Stimulated activated CD4-positive, alpha-beta T cell treated with anti-CD3 and anti-CD28 coated beads, TNF-alpha, amount 100 ng/mL, for 24 hours (primary cell): ENCODE results near the gene CYP4B1.
"Not testable (repeated sequence)": the region's sequence is repeated elsewhere in the genome, so short reads cannot be mapped to it uniquely, and the experiment has no call there.

ENCODE experiments used
- DNase-seq, 3 experiments: peaks; one replicate each; pipeline ENCODE4 v3.0.0-alpha.2; 2020; ENCODE audit warnings: low read depth in 3 of 3

The CYP4B1 gene

DNA sequence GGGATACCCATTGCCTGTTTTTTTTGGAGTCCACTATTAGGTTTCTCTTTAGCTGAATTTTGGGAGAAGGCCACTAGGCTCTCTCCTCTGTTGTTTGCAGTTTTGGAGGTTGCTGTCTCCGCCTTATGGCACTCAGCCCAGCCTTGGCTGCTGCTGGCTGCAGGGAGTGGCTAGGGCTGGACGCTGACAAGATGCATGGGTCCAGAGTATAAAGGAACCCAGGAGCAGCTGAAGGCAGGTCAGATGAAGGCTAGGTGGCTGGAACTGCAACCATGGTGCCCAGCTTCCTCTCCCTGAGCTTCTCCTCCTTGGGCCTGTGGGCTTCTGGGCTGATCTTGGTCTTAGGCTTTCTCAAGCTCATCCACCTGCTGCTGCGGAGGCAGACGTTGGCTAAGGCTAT lies at the start of gene CYP4B1:
Gene CYP4B1, plus strand, starts transcription at position 237 of the 400 bp plus-strand sequence. Its CDS starts 36 bp downstream, at position 273.
- DNase-seq = no peak

DNA sequence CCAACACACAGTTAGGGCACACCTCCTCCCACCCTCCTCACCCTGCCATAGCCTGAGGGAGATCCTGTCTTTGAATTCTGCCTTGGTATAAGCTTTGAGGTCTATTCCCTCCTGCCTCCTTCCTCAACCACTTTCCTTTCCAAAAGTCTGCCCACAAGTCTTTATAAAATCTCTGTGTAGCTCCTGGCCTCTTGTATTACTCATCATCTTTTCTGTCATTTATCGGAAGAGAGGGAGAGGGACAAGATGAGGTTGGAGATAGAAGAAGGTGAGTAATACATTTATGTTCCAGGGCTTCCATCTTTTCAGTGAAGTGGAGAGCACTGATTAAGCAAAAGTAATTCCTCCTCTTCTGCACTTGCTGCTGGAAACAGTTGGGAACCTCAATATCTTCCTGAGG lies 49.4 kb upstream of the CYP4B1 start:
- no peak for DNase-seq

DNA sequence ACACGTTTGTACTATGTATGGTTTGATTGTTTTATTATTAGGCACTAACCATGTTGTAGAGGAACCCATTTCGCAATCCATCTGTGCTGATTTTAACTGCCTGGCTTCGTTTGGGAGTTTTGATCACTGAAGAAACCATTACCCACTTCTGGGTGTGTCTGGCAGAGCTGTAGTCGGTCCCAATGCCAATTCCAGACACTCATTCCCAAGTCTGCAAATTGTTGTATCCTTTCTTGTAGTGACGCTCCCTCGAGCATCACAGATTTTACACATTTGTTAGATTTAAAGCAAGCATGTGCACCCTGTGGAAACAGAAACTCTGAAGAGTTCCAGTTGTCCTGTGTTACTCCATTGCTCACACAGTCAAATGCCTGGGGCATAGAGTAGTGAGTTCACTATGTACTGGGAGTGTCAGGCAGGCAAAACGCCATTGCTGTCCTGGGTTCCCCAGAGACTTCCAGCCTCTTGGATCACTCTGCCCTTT lies 48.9 kb upstream of the CYP4B1 start:
- no peak for DNase-seq

DNA sequence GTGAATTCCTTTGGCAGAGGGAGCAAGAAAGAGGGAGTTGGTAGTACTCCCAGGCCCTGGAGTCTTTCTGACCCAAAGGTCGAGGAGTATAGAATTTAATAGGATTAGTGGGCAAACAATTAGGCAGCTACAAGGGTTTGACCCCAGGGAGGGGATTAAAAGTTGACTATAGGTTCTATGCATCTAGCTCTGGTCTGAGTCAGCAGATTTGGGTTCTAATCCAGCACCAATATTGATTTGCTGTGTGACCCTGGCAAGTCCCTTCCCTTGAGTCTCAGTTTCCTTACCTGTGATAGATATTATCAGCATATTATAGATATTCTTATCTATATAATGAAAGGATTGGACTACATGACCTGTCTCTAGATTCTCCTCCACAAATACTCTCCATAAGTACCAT lies 44.9 kb upstream of the CYP4B1 start:
- DNase-seq = no peak

DNA sequence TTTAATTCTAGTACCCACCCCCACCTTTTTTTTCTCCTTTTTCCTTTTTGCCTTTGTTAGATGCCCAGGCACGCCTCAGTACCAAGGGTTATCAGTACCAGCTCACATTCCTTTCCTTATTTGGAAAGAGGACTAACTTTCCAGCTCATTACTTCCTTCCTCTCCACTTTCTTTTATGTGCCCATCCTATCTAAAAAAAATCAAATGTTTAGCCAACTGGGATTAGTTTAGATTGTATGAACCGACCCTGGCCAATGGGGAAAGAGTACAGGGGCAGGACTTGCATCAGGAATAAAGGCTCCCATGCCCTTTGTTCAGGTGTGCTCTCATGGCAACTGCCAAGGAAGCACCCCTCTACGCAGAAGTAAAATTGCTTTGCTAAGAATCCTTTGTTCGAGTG lies 44.1 kb upstream of the CYP4B1 start:
- DNase-seq = not testable (repeated sequence)

DNA sequence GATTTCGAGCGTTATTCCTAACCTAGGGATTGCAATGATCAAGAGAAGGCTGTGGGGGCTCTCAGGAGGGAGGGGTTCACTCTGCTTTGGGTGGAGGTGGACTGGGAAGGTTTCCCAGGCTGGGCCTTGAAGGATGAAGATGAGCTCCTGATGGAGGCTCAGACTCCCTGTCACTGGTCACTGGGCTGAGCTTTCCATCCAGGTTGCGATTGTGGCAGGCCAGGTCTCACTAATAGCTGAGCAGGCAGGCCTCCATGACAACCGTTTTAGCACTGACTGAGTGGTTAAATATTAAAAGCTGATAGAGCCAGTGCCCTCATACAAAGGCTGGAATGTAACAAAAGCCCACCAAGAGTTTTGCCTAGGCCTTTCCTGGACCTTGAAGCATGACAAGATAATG lies 43.7 kb upstream of the CYP4B1 start:
- no peak for DNase-seq

DNA sequence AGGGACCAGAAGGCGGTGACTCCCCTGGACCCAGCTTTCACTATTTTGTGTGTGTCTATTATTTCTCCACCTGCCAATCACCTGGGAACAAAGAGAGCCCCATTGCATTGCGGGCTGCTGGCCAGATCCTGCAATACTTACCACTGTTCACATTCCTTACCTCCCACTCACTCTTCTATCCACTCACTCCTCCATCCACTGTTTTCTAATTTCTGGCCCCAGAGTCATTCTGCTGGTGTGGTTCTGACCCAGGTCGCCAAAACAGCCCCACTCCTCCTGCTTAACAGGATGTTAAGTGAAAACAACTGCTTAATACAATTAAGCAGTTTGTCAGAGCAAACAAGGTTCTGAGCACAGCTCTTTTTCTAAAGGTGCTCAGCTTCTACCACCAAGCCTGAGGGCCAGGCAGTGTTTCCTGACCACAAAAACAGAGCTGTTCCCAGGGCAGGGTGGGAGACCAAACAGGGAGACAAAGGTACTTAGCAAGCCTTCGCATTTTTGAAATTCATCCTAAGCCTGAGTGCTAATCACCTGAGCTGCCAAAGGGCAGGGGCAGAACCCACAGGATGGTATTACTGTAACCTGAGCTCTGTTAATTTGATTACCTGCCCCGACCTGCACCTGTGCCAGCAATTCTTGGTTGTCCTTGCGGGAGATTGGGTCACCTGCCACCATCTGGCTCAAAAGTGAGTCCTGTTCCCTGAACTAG lies 41.4 kb upstream of the CYP4B1 start:
- DNase-seq = no peak

DNA sequence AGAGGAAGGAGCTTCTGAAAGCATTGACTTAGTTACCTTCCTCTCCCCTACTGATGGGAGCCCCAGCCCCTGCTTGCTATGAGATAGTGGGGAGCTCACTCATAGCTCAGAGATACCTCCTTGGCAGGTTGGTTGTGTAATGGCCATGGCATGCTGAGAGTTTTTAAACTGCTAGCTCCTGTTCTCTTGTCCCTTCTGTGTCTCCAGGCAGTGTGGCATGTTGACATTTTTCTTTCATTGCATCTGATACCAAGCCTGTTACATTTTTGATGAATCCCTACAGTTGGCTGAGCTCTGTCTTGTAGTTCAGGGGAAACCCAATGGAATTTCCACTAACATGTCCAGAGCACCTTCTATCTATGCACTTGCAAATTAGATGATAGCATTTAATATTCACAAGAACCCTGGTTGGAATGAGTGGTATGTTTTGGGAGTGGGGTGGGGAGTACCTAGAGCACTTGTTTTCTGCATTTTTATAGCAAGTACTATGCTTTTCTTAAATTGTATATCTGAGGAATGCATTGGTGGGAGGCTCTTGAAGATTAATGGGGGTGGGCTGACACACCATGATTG lies 40.8 kb upstream of the CYP4B1 start:
- DNase-seq = no peak

DNA sequence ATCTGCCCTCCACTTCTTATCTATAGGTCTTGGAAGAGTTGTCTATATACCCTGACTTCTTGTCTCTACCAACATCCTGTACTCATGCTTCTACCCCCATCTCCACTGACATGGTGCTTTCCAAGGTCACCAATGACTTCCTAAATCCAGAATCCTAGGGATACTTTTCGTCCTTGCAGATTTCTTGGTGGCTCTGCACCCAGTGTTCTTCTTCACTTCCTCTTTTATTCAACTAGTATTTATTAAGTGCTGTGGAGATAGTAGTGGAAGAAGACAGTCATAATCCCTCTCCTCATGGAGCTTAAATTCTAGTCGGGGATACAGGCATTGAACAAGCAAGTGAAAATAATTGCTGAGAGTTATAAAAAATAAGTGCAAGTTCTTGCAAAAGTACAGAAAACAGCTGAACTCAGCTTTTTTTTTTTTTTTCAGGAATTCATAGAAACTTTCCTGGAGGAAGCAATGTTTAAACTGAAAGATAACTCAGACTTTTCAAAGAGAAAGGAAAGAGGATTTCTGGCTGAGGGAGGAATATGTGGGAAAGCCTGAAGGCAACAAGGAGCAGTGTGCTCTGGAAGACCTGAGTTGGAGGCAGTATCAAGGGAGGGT lies 38.2 kb upstream of the CYP4B1 start:
- no peak for DNase-seq

DNA sequence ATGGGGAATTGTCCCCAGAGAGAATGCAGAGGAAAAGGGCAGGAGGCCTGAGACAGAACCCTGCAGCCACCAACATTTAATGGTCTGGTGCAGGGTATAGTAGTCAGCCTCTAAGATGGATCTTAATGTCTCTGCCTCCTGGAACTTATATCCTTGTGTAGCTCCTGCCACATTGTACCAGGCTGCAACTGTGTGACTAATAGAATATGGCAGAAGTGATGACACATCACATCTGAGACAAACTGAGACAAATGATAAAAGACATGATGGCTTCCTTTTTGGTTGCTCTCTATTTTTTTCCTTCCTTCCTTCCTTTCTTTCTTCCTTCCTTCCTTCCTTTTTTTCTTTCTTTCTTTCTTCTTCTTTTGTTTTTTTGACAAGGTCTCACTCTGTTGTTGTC lies 37.1 kb upstream of the CYP4B1 start:
- no peak for DNase-seq

DNA sequence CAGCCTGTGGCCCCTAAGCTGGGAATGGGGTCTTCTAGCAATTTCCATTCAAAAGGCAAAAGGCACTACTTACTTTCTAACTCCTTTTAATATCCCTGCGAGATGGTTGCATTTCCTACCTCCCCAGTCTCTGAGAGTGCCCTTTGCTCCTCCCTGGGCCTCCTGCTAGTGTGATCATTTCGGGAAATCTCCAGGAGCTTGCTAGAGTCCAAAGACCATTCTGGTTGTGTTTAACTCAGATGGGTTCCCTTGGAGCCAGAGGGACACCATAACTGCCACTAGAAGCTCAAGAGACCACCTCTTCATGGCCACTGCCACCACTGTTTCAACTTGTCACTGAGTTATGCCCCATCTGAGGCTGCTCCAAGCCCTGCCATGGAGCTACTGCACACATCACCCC lies 34.4 kb upstream of the CYP4B1 start:
- no peak for DNase-seq

DNA sequence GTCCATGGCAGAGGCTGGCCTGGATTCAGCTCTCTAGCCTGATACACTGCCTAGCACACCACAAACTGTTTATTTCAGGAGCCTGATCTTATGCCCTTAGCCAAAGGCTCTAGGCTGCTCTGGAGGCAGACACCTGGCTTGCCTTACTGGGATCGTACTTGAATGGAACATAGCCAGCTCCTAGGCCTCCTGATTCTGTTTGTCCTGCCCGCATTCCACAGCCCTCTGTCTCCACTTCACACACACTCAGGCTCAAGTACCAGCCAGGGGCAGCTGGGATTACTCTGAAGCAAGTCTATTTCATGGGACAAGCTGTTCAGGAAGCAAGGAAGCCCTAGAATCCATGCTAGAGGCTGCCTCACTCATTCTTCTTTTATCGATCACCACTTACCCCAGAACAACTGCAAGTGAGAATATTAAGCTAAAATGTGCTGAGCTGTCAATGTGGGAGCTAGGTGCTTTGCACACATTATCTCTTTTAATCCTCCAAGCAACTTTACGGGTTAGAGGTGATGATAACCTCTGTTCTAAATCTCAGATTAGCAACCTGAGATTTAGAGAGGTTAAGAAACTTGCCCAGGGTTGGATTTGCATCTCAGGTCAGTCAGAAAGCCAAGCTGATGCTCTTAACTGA lies 31.1 kb upstream of the CYP4B1 start:
- DNase-seq = no peak

DNA sequence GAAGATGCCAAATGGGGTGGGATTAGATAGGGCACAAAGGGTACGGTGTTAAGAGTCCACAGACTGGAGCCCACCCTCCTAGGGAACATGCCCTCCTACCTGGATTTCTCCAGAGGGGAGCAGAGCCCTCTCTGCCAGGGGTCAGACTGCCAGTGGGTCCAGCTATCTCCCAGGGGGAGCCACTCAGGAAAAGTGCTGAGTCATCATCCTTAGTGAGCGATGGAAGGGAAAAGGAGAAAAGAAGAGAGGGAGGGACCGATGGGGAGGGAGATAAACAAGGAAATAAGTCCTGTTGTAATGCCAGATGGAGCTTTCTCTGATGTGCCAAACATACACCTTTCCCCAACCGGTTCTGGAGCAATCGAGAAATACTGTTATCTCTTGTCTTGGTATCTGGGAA lies 30.4 kb upstream of the CYP4B1 start:
- DNase-seq = no peak

DNA sequence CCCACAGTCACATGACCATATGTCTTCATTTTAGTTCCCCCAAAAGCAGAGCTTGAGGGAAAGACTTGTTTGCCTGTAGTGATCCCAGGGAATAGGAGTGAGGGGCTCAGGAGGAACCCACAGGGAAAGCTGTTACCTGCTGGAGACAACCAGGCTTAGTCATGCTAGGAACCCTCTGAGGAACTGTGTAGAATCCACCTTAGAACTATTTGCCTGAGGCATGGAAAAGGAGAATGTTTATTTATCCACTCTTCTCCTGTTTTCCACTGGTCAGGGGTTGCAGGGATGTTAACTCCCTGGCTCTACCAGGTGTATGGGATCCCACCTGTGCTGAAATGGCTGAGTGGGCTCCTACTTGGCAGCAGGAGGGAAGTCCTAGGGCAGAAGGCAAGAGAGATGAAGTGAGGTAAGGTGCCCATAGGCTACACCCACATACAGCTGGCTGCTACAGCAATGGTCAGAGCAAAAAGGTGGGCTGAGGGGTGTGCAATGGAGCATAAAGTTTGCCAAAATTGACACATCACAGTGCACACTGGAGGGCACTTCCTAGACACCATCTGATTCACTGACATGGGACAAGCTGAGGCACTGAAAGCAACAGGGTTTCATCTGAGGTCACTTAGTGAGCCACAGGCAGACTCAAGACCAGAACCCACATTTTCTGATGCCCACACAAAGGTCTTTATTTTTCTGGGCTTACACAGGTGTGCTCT lies 29.7 kb upstream of the CYP4B1 start:
- no peak for DNase-seq

DNA sequence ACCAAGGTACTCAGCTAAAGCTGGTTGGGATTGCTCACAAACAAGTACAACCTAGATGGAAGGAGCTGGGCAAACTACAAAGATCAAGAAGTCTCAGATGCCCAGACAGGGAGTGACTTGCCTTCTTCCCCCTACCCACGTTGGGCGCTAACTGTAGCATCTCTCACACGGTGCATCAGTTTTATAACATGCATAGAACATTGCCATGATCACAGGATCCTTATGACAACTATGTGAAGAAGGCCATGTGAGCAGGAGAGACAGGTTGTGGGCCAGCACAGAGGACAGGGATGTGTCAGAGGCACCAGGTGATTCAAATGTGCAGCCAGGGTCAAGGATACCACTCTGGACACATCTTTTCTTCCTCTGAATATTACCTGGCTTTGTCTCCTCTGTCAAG lies 28.3 kb upstream of the CYP4B1 start:
- DNase-seq = no peak

DNA sequence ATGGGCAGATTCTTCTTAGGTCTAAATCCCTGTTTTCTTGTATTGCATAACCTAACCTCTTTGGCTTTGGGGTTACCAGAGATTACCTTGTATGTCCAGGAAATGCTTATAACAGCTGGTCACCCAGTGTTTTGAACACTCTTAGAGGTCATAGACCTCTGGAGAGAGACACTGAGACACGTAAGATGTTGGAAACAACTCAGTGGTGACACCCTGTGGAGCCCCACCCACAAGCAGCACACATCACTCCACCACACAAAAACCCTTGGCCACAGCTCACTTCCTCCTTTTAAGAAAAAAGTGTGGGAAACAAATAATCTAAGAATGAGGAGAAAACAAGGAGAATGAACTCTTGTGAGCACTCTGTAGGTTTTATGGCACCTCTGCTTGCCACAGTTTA lies 26.3 kb upstream of the CYP4B1 start:
- no peak for DNase-seq

DNA sequence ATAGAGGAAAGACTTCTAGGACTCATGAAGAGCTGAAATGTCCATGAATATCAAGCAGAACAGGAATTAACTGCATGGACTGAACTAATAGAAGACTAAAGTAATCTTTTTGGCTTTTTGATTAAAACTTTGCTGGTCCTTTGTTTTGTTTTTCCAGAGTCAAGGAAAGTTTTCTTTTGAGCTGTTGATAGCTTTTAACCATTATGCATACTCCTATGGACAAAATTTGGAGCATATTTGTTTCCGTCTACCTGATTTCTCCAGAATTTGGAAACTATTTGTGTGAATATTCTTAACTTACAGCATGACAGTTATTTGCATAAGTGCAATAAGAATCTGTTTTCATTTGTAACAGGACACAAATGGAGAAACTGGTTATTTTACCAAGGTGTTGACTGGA lies 24.5 kb upstream of the CYP4B1 start:
- no peak for DNase-seq

DNA sequence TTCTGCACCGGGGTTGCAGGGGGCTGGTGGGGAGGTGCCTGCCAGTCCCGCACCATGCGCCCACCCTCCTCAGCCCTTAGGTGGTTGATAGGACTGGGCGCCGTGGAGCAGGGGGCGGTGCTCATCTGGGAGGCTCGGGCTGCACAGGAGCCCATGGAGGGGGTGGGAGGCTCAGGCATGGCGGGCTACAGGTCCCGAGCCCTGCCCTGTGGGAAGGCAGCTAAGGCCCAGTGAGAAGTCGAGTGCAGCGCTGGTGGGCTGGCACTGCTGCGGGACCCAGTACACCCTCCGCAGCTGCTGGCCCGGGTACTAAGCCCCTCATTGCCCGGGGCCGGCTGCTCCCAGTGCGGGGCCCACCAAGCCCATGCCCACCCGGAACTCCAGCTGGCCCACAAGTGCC lies 20.4 kb upstream of the CYP4B1 start:
- DNase-seq = not testable (repeated sequence)

DNA sequence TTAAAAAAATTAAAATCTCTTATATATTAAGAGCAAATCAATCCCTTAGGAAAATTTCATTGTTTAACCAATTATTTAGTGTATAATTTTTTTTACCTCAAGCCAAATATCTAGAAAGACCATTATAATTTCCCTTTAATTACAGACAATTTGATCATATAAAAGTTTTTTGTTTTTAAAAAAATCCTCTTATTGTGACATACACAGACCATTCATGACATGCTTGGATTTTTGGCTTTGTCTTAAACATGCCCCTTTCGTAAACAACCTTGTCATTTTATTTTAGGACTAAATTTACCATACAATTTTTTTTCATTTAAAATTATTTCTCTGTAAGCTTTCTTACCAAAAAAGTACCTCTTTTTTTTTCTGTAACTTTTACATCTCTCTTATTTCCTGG lies 14.2 kb upstream of the CYP4B1 start:
- no peak for DNase-seq

DNA sequence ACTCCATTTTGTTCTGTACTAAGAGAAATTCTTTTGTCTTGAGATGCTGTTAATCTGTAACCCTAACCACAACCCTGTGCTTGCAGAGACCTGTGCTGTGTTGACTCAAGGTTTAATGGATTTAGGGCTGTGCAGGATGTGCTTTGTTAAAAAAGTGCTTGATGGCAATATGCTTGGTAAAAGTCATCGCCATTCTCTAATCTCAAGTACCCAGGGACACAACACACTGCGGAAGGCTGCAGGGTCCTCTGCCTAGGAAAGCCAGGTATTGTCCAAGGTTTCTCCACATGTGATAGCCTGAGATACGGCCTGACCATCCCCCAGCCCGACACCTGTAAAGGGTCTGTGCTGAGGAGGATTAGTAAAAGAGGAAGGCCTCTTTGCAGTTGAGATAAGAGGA lies 10.2 kb upstream of the CYP4B1 start:
- not testable (repeated sequence) for DNase-seq

DNA sequence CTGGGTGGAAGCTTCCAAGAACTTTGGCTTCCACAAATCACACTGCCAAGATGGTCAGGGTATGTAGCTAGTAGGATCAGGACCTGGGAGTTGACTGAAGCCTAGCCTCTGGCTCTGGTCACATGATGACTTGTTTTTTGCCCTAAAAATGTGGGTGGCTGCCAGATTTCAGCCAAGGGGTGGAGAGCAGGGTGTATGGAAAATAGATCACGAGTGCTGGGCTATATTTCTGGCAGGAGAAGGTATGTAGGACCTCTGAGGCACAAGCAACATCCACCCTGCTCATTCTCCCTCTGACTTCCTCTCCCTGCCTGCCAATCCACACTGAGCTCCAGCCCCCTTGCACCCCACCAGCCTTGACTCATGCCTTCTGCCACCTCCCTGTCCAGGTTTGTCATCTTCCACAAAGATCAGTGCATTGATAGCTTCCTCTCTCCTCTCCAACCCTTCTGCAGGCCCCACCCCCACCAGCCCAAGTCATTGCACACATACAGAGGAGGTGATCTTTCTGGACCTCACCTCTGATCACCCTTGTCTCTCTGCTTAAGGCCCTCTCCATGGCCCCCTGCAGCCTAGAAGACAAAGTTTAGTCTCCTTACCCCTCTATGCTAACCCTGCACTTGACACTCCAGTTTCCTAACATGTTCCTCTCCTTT lies 8.3 kb upstream of the CYP4B1 start:
- DNase-seq = no peak

DNA sequence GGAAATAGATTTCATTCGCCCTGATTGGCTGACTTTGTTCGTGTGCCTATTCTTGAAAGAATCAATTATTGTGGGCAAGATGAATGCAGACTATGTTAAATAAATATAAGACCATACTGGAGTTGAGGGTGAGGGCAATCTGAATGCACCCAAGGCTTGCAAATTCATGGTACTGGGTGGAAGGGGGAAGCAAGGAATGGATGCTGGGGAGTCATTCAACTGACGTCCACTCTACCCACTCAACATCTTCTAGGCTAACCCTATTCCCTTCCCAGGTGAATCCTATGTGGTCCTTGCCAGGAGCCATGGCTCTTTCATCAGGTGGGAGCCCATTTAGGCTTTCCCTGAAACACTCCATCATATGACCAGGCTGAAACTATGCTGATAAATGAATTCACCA lies 5.7 kb upstream of the CYP4B1 start:
- no peak for DNase-seq
